ENCODE data around the gene UBE2QL1.

The UBE2QL1 gene

GRCh38 chr5:6522331-6522730 lies 73.7 kb downstream of the UBE2QL1 start:
- no peaks in the 10 kb centered on the region for H3K4me1 ChIP-seq (ENCODE audit: insufficient read depth, low read length, severe bottlenecking)
- H3K27ac ChIP-seq (ENCODE audit: low read depth, low read length, poor library complexity, severe bottlenecking) = no peak overlapping the region
- H3K4me2 ChIP-seq (ENCODE audit: low read length) = no peak overlapping the region
- H3F3A ChIP-seq (ENCODE audit: insufficient read depth, low read length) = no peaks in the 10 kb centered on the region
- H3K4me3 ChIP-seq (ENCODE audit: low read depth, low read length, poor library complexity, severe bottlenecking) = no peak overlapping the region
- H2AFZ ChIP-seq (ENCODE audit: low read length) = no peak overlapping the region
- no peaks in the 10 kb centered on the region for H3K27me3 ChIP-seq (ENCODE audit: insufficient read depth, low read length)
- H3K79me2 ChIP-seq (ENCODE audit: insufficient read depth, low read length) = no peaks in the 10 kb centered on the region
- TF ChIP-seq EZH2 (IDR thresholded peaks at IDR 0.05; ENCODE audit: borderline replicate concordance, low read length) (no peak), CTCF (IDR thresholded peaks at IDR 0.05; ENCODE audit: low read length) (no peak)
- H3K9ac ChIP-seq (ENCODE audit: low read length) = no peak overlapping the region
- no peaks in the 10 kb centered on the region for H3K9me3 ChIP-seq (ENCODE audit: low read length)
- no peaks in the 10 kb centered on the region for H4K20me1 ChIP-seq (ENCODE audit: insufficient read depth, low read length)
- H3K9me2 ChIP-seq (ENCODE audit: low read depth, low read length) = no peaks in the 10 kb centered on the region
- no peaks in the 10 kb centered on the region for H3K36me3 ChIP-seq (ENCODE audit: insufficient read depth, low read length)

- H3K4me3 ChIP-seq (ENCODE audit: low read depth, low read length, poor library complexity, severe bottlenecking) = no peak overlapping the region
- H3K36me3 ChIP-seq (ENCODE audit: insufficient read depth, low read length) = no peaks in the 10 kb centered on the region
- no peaks in the 10 kb centered on the region for H3F3A ChIP-seq (ENCODE audit: insufficient read depth, low read length)
- no peaks in the 10 kb centered on the region for H3K9me3 ChIP-seq (ENCODE audit: low read length)
- TF ChIP-seq CTCF (IDR thresholded peaks at IDR 0.05; ENCODE audit: low read length) = no peak
- no peak for TF ChIP-seq EZH2 (IDR thresholded peaks at IDR 0.05; ENCODE audit: borderline replicate concordance, low read length)
- no peaks in the 10 kb centered on the region for H3K79me2 ChIP-seq (ENCODE audit: insufficient read depth, low read length)
- H3K4me1 ChIP-seq (ENCODE audit: insufficient read depth, low read length, severe bottlenecking) = no peaks in the 10 kb centered on the region
- H3K27ac ChIP-seq (ENCODE audit: low read depth, low read length, poor library complexity, severe bottlenecking) = no peak overlapping the region
- H3K27me3 ChIP-seq (ENCODE audit: insufficient read depth, low read length) = no peaks in the 10 kb centered on the region
- H3K9me2 ChIP-seq (ENCODE audit: low read depth, low read length) = no peaks in the 10 kb centered on the region
- H3K4me2 ChIP-seq (ENCODE audit: low read length) = no peak overlapping the region
- no peak overlapping the region for H3K9ac ChIP-seq (ENCODE audit: low read length)
- no peaks in the 10 kb centered on the region for H4K20me1 ChIP-seq (ENCODE audit: insufficient read depth, low read length)
- H2AFZ ChIP-seq (ENCODE audit: low read length) = no peak overlapping the region
Measured at GRCh38 chr5:6522923-6523322, 74.3 kb downstream of the UBE2QL1 start.

- Histone ChIP-seq H4K20me1 (ENCODE audit: insufficient read depth, low read length) (no peaks in the 10 kb centered on the region), H3K4me3 (ENCODE audit: low read depth, low read length, poor library complexity, severe bottlenecking) (no peak overlapping the region), H3K9me2 (ENCODE audit: low read depth, low read length) (no peaks in the 10 kb centered on the region), H3K9me3 (ENCODE audit: low read length) (no peaks in the 10 kb centered on the region), H3F3A (ENCODE audit: insufficient read depth, low read length) (no peaks in the 10 kb centered on the region), H3K27ac (ENCODE audit: low read depth, low read length, poor library complexity, severe bottlenecking) (no peak overlapping the region), H3K4me1 (ENCODE audit: insufficient read depth, low read length, severe bottlenecking) (no peaks in the 10 kb centered on the region), H3K27me3 (ENCODE audit: insufficient read depth, low read length) (peaks cover 8% of the 10 kb centered on the region; the same call in 1 of the 2 replicates), H3K9ac (ENCODE audit: low read length) (no peak overlapping the region), H2AFZ (ENCODE audit: low read length) (no peak overlapping the region), H3K36me3 (ENCODE audit: insufficient read depth, low read length) (no peaks in the 10 kb centered on the region), H3K4me2 (ENCODE audit: low read length) (no peak overlapping the region), H3K79me2 (ENCODE audit: insufficient read depth, low read length) (no peaks in the 10 kb centered on the region)
- no peak for TF ChIP-seq EZH2 (IDR thresholded peaks at IDR 0.05; ENCODE audit: borderline replicate concordance, low read length)
- no peak for TF ChIP-seq CTCF (IDR thresholded peaks at IDR 0.05; ENCODE audit: low read length)
Measured at GRCh38 chr5:6525422-6525821, 76.8 kb downstream of the UBE2QL1 start.

Measured in OCI-LY1 (cell line).